Amniotic epithelial cell (primary cell): ENCODE results near the gene CRYZL1.

Experiments
- DNase-seq: peaks from one replicate; pipeline ENCODE4 v3.0.0-alpha.2; 2010; ENCODE audit warnings: low read depth

Gene CRYZL1

DNA sequence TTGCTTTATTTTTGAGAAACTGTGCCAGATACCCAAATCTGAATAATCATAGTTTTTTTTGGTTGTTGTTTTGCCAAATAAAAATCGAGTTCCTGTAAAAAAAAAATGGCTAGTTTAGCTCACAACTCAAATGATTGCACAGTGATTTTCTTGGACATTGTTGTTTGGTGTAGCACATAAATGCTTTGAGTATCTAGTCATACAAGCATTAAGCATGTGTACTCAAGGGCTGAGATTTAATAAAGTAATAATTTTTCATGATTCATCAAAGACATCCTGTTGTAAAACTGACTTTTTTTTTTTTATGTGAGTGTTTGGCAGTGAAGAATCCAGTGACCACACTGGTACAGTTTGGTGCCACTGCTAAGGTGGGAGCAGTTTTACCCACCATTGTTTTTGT lies 19.6 kb upstream of the CRYZL1 start:
- peak; percentile 51 for DNase-seq

- DNase-seq: peak; percentile 31
Observed at GRCh38 chr21:33660406-33660805, 18.9 kb upstream of the CRYZL1 start.

DNA sequence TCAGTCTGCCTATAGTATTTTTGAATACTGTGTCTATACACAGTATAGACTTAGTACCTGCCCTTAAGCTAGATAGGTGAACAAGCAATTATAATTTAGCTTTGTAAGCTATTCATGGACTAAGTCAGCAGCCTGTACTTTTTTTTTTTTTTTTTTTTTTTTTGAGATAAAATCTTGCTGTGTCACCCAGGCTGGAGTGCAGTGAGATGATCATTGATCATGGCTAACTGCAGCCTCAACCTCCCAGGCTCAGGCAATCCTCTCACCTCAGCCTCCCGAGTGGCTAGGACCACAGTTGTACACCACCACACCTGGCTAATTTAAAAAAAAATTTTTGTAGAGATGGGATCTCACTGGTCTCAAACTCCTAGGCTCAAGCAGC lies 18.0 kb upstream of the CRYZL1 start:
- no peak for DNase-seq

- DNase-seq: no peak
Observed at GRCh38 chr21:33658919-33659567, 17.5 kb upstream of the CRYZL1 start.

DNA sequence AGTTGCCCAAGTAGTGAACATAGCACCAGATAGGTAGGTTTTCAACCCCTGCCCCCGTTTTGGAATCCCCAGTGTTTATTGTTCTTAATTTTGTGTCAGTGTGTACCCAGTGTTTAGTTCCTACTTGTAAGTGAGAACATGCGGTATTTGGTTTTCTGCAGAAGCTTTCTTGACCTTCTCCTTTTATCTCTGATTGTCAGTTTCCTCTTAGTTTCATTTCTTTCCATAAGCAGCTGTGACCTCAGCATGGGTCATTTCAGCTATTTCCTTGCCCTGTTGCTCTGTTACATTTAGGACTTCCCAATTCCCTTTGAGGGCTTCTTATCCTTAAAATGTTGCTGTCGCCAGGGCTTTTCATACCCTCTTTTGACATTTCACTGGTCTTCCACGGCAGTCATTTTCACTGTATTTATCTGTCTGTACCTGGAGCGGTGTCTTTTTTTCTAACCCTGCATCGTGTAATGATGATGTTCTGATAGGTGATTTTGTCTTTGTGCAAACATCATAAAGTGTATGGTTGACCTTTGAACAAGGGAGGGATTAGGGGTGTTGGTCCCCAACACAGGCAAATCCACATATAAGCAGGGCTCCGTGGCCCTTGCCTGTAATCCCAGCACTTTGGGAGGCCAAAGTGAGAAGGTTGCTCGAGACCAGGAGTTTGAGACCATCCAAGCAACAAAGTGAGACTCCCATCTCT lies 15.7 kb upstream of the CRYZL1 start:
- no peak for DNase-seq

DNA sequence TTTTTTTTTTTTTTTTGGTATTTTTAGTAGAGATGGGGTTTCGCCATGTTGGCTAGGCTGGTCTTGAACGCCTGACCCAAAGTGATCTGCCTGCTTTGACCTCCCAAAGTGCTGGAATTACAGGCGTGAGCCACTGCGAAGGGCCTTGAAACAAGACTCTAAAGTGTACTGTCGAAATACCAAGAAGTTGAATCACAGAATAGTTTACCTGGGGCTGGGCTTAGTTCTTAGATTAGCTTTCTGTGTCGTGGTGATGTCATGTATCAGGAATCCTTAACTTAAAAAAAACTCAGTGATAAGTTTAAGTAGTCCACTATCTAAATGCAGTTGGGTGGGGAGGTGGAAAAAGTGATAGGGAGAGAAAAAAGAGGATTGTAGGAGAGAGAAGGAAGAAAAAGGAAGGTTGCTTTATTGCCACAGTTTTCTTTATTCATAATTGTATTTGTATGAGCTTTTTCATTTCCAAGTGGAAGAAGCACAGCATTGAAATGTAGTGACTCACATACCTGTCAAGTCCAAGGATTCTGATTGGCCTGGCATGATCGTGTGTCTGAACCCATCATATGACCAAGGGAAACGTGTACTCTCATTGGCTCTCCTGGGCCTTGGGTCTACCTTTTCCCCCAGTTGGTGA lies 14.2 kb upstream of the CRYZL1 start:
- DNase-seq: peak; percentile 98

- DNase-seq: no peak
Observed at GRCh38 chr21:33654412-33654811, 12.9 kb upstream of the CRYZL1 start.

DNA sequence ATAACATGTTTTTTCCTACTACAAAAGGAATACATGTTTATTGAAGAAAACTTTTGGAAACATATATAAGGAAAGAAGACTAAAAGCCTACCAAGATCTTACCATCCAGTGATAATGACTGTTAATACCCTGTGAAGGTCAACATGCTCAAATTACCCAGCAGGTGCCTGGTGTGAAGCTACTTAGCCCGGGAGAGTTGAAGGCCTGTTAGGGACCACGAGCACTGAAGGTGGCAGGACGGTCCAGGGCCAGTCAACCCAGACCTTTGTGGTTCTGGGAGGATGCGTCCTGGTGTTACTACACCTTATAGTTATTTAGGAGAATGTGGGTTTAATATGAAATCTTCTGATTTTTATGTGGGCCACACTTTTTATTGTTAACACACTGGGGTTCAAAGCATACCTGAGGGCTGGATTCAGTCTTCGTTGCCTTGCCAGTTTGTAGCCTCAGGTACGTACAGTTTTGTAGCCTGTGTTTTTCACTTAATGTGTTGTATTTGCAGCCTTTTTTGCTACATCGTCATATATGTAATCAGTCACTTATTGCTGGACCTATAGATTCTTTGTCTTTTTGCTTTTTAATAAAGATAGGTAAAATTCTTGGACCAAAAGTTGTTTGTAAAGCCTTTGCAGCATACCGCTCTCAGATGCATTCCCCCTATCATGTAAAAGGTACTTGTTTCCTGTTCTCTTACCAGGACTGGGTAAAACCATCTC lies 10.6 kb upstream of the CRYZL1 start:
- no peak for DNase-seq

DNA sequence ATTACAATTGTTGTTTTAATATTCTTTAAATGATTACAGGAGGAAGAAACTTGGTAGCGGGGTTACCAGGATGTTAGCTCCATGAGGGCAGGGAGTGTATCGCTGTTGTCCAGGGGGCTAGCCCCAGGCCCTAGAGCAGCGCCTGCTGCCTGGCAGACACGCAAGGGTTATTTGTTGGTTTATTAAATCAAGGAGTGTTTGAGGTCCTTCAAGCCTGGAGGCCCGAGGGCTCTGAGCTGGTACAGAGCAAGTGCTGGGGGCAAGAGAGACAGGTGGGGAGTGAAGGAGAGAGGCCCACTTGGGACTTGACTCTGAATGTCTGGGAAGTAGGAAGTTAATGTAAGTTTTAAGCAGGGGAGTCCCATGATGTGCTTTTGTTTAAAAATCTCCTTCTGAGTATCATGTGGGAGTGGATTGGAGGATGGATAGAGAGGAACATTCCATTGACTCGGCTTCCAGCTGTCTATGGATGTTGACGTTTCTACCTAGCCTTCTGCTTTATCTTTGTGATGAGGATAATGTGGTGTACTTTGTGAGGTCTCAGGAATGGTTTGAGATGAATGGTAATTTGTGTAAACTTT lies 9.5 kb upstream of the CRYZL1 start:
- peak; percentile 59 for DNase-seq

DNA sequence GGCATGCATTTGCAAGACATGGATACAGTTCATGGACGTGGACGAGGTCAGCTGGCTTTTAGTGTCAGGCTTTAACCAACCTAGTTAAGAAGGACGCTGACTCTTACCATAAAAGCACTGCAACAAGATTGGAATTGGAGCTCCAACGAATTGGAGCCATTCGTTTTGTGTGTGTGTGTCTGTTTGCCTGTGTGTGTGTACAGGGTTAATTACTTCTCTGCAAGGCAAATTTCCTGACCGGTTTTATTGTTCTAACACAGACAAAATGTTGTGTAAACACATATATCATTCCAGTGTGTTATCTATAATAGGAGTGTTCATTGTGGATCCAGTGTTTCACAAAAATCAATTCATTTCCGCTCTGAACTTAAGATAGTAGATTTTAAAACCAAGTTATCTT lies 8.7 kb upstream of the CRYZL1 start:
- no peak for DNase-seq

- DNase-seq: no peak
Observed at GRCh38 chr21:33648555-33648954, 7.0 kb upstream of the CRYZL1 start.

- no peak for DNase-seq
Observed at GRCh38 chr21:33647587-33647986, 6.0 kb upstream of the CRYZL1 start.

- DNase-seq: no peak
Observed at GRCh38 chr21:33645730-33646129, 4.2 kb upstream of the CRYZL1 start.

DNA sequence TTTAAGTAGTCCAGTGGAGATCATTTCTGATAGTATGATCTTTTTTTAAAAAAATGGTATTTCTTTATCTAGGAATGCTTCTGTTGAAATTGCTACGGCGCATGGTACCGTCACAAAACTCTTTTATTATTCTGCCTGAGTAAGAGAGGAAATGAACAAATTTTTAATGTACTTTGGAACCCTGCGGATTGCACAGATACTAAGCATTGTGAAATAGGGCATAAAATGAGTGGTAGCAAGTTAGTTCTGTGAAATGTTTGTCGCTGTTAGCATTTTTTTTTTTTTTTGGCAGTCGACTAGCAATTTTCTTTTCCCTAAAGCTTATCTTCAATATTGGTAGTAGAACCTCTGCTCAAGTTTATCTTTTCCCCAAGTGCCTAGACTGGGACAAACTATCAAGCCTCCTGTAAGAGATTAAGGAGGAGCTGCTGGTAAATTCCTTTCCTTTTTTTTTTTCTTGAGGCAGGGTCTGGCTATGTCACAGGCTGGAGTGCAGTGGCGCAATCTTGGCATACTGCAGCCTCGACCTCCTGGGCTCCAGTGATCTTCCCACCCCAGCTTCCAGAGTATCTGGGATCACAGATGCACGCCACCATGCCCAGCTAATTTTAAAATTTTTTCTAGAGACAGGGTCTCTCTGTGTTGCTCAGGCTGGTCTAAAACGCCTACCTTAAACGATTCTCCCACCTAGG lies 3.0 kb upstream of the CRYZL1 start:
- DNase-seq: peak; percentile 91

GRCh38 chr21:33643658-33644311 lies 2.2 kb upstream of the CRYZL1 start:
- no peak for DNase-seq

DNA sequence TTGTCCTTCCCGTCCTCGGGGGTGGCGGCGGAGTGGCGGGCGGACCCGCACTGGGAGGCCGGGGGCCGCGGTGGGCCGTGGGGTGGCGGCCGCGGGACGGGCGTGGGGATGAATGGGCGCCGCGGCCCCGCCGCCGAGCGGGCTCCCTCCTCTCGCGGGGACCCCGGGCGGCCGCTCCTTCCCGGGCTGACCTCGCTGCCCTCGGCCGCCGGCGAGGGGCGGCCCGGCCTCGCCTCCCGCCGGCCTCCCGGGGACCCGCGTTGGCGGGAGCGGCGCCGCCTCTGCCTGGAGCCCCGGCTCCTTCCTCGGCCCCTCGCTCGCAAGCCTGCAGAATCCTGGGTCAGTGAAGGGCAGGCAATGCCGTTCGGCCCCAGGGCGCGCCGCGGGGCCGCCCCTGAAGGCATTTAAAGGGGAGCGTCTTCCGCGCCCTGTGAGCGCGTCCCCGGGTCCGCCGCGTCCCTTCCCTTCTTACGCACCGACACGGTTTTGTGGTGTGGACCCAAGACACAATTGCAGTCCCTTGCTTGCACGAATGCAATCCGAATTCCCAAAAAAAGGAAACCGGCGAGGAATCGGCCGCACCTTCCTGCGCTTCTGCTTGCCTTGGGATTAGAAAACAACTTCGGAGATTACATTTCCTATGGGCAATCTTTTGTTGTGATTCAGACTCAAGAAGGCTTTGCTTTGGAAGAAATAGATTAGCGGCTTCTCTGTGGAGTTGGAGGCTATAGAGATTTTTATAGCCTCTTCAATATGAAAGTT lies 1.5 kb upstream of the CRYZL1 start:
- DNase-seq: no peak

- peak; percentile 99 for DNase-seq
Observed at GRCh38 chr21:33642027-33642895, 720 bp upstream of the CRYZL1 start, which contains the start of gene ITSN1. TSS of gene ITSN1 (plus strand) at chr21:33642501. CDS start at chr21:33718829, 76,328 bp downstream.

- no peak for DNase-seq
Observed at GRCh38 chr21:33640697-33641351, 717 bp downstream of the CRYZL1 start.

- DNase-seq: no peak
Observed at GRCh38 chr21:33634254-33634653, 7.3 kb downstream of the CRYZL1 start.
